Measurements from ENCODE around the gene ZC3H10.

GRCh38 chr12:56130876-56131275 lies 12.8 kb downstream of the ZC3H10 start:
- TF ChIP-seq ATF2 (CRISPR knock-in tag; IDR thresholded peaks at IDR 0.05; ENCODE audit: borderline replicate concordance, low read depth) = no peak
- no peak for TF ChIP-seq USF1 (CRISPR knock-in tag; IDR thresholded peaks at IDR 0.05)
- TF ChIP-seq CTCF (IDR thresholded peaks at IDR 0.05) = no peak

All from WTC11 (cell line).